ENCODE data around the gene ADAM22.

DNA sequence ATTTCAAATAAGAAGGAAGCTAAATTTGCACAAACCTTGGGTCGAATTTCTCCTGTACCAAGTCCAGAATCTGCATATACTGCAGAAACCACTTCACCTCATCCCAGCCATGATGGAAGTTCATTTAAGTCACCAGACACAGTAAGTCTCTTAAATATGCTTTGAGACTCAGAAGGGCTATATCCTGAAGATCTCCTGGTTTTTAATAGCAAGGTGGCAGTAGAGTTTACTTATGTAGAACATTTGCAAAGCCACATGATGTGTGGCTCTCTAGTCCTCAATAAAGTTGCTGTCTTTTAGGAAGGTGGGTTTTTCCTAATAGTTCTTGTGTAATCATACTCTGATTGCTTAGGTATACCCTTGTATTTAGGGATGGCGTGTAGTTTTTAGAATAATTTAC is 49.0 kb upstream of the ADAM22 start:
- TF ChIP-seq, protein P1, sequence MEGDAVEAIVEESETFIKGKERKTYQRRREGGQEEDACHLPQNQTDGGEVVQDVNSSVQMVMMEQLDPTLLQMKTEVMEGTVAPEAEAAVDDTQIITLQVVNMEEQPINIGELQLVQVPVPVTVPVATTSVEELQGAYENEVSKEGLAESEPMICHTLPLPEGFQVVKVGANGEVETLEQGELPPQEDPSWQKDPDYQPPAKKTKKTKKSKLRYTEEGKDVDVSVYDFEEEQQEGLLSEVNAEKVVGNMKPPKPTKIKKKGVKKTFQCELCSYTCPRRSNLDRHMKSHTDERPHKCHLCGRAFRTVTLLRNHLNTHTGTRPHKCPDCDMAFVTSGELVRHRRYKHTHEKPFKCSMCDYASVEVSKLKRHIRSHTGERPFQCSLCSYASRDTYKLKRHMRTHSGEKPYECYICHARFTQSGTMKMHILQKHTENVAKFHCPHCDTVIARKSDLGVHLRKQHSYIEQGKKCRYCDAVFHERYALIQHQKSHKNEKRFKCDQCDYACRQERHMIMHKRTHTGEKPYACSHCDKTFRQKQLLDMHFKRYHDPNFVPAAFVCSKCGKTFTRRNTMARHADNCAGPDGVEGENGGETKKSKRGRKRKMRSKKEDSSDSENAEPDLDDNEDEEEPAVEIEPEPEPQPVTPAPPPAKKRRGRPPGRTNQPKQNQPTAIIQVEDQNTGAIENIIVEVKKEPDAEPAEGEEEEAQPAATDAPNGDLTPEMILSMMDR (tag by site-specific recombination; IDR thresholded peaks at IDR 0.05), result no peak
- TF ChIP-seq ZNF658 (tag by site-specific recombination; IDR thresholded peaks at IDR 0.05), result no peak
- no peak for TF ChIP-seq ZNF324 (tag by site-specific recombination; IDR thresholded peaks at IDR 0.05)
- TF ChIP-seq ZNF791 (tag by site-specific recombination; IDR thresholded peaks at IDR 0.05), result no peak
- TF ChIP-seq, protein P2, sequence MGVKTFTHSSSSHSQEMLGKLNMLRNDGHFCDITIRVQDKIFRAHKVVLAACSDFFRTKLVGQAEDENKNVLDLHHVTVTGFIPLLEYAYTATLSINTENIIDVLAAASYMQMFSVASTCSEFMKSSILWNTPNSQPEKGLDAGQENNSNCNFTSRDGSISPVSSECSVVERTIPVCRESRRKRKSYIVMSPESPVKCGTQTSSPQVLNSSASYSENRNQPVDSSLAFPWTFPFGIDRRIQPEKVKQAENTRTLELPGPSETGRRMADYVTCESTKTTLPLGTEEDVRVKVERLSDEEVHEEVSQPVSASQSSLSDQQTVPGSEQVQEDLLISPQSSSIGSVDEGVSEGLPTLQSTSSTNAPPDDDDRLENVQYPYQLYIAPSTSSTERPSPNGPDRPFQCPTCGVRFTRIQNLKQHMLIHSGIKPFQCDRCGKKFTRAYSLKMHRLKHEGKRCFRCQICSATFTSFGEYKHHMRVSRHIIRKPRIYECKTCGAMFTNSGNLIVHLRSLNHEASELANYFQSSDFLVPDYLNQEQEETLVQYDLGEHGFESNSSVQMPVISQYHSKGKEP (tag by site-specific recombination; IDR thresholded peaks at IDR 0.05), result no peak
- no peak for TF ChIP-seq ZNF175 (tag by site-specific recombination; IDR thresholded peaks at IDR 0.05)
- no peak for TF ChIP-seq ZBTB21 (tag by site-specific recombination; IDR thresholded peaks at IDR 0.05)
- TF ChIP-seq, protein P3, sequence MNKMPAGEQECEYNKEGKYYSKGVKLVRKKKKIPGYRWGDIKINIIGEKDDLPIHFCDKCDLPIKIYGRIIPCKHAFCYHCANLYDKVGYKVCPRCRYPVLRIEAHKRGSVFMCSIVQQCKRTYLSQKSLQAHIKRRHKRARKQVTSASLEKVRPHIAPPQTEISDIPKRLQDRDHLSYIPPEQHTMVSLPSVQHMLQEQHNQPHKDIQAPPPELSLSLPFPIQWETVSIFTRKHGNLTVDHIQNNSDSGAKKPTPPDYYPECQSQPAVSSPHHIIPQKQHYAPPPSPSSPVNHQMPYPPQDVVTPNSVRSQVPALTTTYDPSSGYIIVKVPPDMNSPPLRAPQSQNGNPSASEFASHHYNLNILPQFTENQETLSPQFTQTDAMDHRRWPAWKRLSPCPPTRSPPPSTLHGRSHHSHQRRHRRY (tag by site-specific recombination; IDR thresholded peaks at IDR 0.05), result no peak
- TF ChIP-seq ZFHX2 (tag by site-specific recombination; conservative IDR thresholded peaks at IDR 0.05), result no peak

All from HEK293 (cell line).